ENCODE results near the gene PCYT1B. TPM values are rescaled to one million over a fixed set of nuclear protein-coding genes. Genes with fewer than 3 reads are reported as not detected.

PCYT1B gene
- total and polyA plus RNA-seq, 2 donors (not counting 1 experiment from before 2014, with no cell fraction given): not detected

DNA sequence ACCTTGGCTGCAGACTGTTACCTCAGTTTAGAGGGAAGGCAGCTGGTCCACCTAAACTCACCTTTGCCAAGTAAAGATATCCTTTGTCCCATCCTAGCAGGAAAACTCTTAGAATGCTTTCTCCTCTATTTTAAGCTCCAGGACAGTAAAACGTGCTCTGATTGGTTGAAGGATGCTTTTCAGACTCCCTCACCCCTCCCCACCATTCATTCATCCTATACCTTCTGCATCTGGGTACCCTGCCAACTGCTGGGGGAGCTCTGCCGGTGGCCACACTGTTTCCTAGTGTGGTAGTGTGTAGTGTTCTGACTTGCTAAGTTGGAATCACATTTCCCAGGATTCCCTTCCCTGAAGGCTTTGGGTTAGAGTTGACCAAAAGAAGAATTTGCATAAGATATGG lies 26.3 kb upstream of the PCYT1B start:
- no peak overlapping the region for H3K4me3 Mint-ChIP-seq
- no peaks in the 10 kb centered on the region for H3K9me3 ChIP-seq (ENCODE audit: control extremely low read depth in 1 of 3, control insufficient read depth in 2 of 3, insufficient read depth in 1 of 3, low read length in 2 of 3)
- H3K4me2 ChIP-seq (replicated peaks; ENCODE audit: low read depth, low read length, poor library complexity, severe bottlenecking): no peak overlapping the region
- no peak overlapping the region for H3K27ac Mint-ChIP-seq
- DNase-seq (no peak), ATAC-seq (ENCODE audit: low read depth) (no peak)
- H3K27me3 ChIP-seq (replicated peaks in 1 of 4; ENCODE audit: control extremely low read depth in 1 of 4, control insufficient read depth in 3 of 4, insufficient read depth in 4 of 4, low read length in 3 of 4): no peaks in the 10 kb centered on the region
- no peak overlapping the region for H2AFZ ChIP-seq (ENCODE audit: insufficient read depth, low read depth, low read length, poor library complexity, severe bottlenecking)
- intact Hi-C loops (cut with micrococcal nuclease): no loop called here
- no peak overlapping the region for H3K9ac ChIP-seq (ENCODE audit: low read length)
- no peaks in the 10 kb centered on the region for H3K79me2 ChIP-seq (ENCODE audit: control insufficient read depth, insufficient read depth, low read length)
- no CpG with 5 or more reads among the region's 2 CpGs for WGBS (ENCODE audit: insufficient coverage)
- TF ChIP-seq EZH2 (IDR thresholded peaks at IDR 0.05; ENCODE audit: borderline replicate concordance, insufficient read depth, low read depth, low read length, poor library complexity, severe bottlenecking): no peak
- TF ChIP-seq, protein P1, sequence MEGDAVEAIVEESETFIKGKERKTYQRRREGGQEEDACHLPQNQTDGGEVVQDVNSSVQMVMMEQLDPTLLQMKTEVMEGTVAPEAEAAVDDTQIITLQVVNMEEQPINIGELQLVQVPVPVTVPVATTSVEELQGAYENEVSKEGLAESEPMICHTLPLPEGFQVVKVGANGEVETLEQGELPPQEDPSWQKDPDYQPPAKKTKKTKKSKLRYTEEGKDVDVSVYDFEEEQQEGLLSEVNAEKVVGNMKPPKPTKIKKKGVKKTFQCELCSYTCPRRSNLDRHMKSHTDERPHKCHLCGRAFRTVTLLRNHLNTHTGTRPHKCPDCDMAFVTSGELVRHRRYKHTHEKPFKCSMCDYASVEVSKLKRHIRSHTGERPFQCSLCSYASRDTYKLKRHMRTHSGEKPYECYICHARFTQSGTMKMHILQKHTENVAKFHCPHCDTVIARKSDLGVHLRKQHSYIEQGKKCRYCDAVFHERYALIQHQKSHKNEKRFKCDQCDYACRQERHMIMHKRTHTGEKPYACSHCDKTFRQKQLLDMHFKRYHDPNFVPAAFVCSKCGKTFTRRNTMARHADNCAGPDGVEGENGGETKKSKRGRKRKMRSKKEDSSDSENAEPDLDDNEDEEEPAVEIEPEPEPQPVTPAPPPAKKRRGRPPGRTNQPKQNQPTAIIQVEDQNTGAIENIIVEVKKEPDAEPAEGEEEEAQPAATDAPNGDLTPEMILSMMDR (IDR thresholded peaks at IDR 0.05): no peak
- no peaks in the 10 kb centered on the region for H3K36me3 ChIP-seq (replicated peaks in 1 of 2; ENCODE audit: control extremely low read depth in 1 of 2, control insufficient read depth in 1 of 2, extremely low read depth in 1 of 2, insufficient read depth in 2 of 2, low read length in 1 of 2)
- H4K20me1 ChIP-seq (ENCODE audit: control insufficient read depth, insufficient read depth, low read length, poor library complexity, severe bottlenecking): no peaks in the 10 kb centered on the region
- no peaks in the 10 kb centered on the region for H3K4me1 ChIP-seq (ENCODE audit: control insufficient read depth in 2 of 2, insufficient read depth in 2 of 2, low read length in 2 of 2)
- no peaks in the 10 kb centered on the region for H3K27me3 Mint-ChIP-seq
- ChIA-PET CTCF (no interaction called here), POLR2A (no interaction called here)
- no peaks in the 10 kb centered on the region for H3K4me1 Mint-ChIP-seq
- H3K27ac ChIP-seq (ENCODE audit: low read length in 2 of 2): no peak overlapping the region
- no peak overlapping the region for H3K4me3 ChIP-seq (ENCODE audit: control extremely low read depth in 1 of 5, extremely low read depth in 1 of 5, insufficient read depth in 1 of 5, low read depth in 2 of 5, low read length in 4 of 5)
- H3K9me3 Mint-ChIP-seq (ENCODE audit: insufficient read depth): no peaks in the 10 kb centered on the region

DNA sequence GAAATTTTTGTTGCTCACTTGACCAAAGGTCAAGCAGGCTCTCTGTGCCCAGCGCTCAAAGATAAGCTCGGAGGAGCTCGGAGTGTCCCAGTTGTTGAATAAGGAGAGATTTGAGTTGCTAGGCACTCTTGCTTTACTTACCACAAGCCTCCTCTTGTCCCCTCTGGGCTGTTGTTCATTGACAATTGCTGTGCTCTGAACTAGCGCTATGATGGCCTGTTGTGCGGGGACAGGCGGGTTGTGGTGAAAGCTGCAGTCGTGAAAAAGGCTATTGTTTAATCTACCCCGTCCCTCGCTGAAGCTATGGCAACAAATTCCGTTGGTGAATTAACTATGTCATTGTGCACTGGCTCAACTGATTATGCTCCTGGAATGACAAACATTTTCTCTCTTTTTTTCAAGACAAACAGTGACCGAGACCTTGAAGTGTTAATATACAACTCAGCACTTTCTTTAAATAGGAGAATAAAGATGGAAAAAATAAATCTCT lies 25.6 kb upstream of the PCYT1B start:
- Histone ChIP-seq H3K79me2 (ENCODE audit: control insufficient read depth, insufficient read depth, low read length) (no peaks in the 10 kb centered on the region), H3K9me3 (ENCODE audit: control extremely low read depth in 1 of 3, control insufficient read depth in 2 of 3, insufficient read depth in 1 of 3, low read length in 2 of 3) (no peaks in the 10 kb centered on the region), H3K27ac (ENCODE audit: low read length in 2 of 2) (no peak overlapping the region), H4K20me1 (ENCODE audit: control insufficient read depth, insufficient read depth, low read length, poor library complexity, severe bottlenecking) (no peaks in the 10 kb centered on the region), H3K4me2 (replicated peaks; ENCODE audit: low read depth, low read length, poor library complexity, severe bottlenecking) (no peak overlapping the region), H3K27me3 (replicated peaks in 1 of 4; ENCODE audit: control extremely low read depth in 1 of 4, control insufficient read depth in 3 of 4, insufficient read depth in 4 of 4, low read length in 3 of 4) (no peaks in the 10 kb centered on the region), H3K4me3 (ENCODE audit: control extremely low read depth in 1 of 5, extremely low read depth in 1 of 5, insufficient read depth in 1 of 5, low read depth in 2 of 5, low read length in 4 of 5) (no peak overlapping the region), H3K4me1 (ENCODE audit: control insufficient read depth in 2 of 2, insufficient read depth in 2 of 2, low read length in 2 of 2) (no peaks in the 10 kb centered on the region), H2AFZ (ENCODE audit: insufficient read depth, low read depth, low read length, poor library complexity, severe bottlenecking) (no peak overlapping the region), H3K36me3 (replicated peaks in 1 of 2; ENCODE audit: control extremely low read depth in 1 of 2, control insufficient read depth in 1 of 2, extremely low read depth in 1 of 2, insufficient read depth in 2 of 2, low read length in 1 of 2) (no peaks in the 10 kb centered on the region), H3K9ac (ENCODE audit: low read length) (no peak overlapping the region)
- Mint-ChIP-seq H3K9me3 (ENCODE audit: insufficient read depth) (no peaks in the 10 kb centered on the region), H3K4me3 (no peak overlapping the region), H3K27me3 (no peaks in the 10 kb centered on the region), H3K4me1 (no peaks in the 10 kb centered on the region), H3K27ac (no peak overlapping the region)
- POLR2A ChIA-PET: no interaction called here
- ATAC-seq (ENCODE audit: low read depth): no peak
- WGBS (ENCODE audit: insufficient coverage): 100% methylated on average over 2 of the region's 11 CpGs
- intact Hi-C loops (cut with micrococcal nuclease): no loop called here
- TF ChIP-seq EZH2 (IDR thresholded peaks at IDR 0.05; ENCODE audit: borderline replicate concordance, insufficient read depth, low read depth, low read length, poor library complexity, severe bottlenecking): no peak
- TF ChIP-seq, protein P1 (IDR thresholded peaks at IDR 0.05): no peak
- CTCF ChIA-PET: interaction anchor here (1.0 kb wide), 1 partner anchor 23 kb away, joined by 3 read pairs; no protein-coding TSS in a partner anchor
- DNase-seq: no peak

Data from B cell (primary cell).